HG03520 (cell line): ENCODE results near the gene CASS4.

Experiments
- ATAC-seq: cut with Tn5 transposase; IDR thresholded peaks from one replicate; pipeline ENCODE4 v1.9.1; 2021; ENCODE audit warnings: mild to moderate bottlenecking, moderate library complexity; ENCODE audit not compliant: unreplicated experiment

The CASS4 gene

GRCh38 chr20:56501116-56501515, 89.1 kb downstream of the CASS4 start:
- ATAC-seq: no peak

GRCh38 chr20:56503916-56504315, 91.9 kb downstream of the CASS4 start:
- no peak for ATAC-seq

GRCh38 chr20:56504373-56505005, 92.4 kb downstream of the CASS4 start:
- ATAC-seq: no peak

GRCh38 chr20:56506103-56506502, 94.0 kb downstream of the CASS4 start:
- no peak for ATAC-seq
